OCI-LY7 (cell line): ENCODE results near the gene GRID1.

ENCODE experiments used
- EZH2phosphoT487 ChIP-seq: fragments of 200-600 bp; sonication (generic); IDR thresholded peaks from 2 replicates; pipeline ENCODE4 v1.6.1; 2018; ENCODE audit warnings: low read depth, borderline replicate concordance, mild to moderate bottlenecking, mixed run types, antibody characterized with exemption, low read length, moderate library complexity, mixed read lengths
- TF ChIP-seq, protein P1 (sequence below): fragments of 200-600 bp; sonication (generic); conservative IDR thresholded peaks from 2 replicates; pipeline ENCODE4 v1.5.1; 2014; ENCODE audit warnings: mild to moderate bottlenecking, antibody characterized with exemption, low read length, moderate library complexity, mixed read lengths

DNA sequence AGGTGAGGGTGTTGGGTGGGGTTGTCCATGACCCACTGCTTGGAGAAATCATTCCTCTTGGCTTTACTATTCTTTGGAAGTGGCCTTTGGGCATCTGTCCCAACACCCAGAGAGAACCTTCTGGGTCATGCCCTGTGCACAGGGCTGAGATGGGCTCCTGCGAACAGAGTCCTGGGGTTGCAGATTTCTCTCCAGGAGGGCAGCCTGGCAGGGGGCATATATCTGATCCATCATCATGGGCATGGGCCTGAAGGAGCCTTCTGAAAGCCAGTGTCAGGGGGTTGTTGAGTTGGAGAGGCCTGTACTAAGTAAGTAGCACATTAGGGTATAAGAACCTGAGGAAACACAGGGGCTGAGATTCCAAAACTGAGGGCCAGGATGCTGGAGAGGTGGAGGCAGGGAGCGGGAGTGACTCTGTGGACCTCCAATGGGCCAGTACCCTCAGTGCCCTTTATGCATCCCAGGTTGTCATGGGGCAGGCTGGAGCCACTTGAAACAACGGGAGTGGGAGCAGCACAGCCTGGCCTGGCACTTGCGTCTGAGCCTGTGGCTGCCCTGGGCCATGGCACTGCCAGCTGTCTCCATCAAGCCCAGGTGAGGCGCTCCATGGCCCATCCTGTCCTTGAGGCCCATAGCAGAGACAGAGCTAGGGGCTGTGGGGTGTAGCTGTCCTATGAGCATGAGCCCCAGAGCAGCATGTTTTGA lies 203.7 kb downstream of the GRID1 start:
- TF ChIP-seq, protein P1, sequence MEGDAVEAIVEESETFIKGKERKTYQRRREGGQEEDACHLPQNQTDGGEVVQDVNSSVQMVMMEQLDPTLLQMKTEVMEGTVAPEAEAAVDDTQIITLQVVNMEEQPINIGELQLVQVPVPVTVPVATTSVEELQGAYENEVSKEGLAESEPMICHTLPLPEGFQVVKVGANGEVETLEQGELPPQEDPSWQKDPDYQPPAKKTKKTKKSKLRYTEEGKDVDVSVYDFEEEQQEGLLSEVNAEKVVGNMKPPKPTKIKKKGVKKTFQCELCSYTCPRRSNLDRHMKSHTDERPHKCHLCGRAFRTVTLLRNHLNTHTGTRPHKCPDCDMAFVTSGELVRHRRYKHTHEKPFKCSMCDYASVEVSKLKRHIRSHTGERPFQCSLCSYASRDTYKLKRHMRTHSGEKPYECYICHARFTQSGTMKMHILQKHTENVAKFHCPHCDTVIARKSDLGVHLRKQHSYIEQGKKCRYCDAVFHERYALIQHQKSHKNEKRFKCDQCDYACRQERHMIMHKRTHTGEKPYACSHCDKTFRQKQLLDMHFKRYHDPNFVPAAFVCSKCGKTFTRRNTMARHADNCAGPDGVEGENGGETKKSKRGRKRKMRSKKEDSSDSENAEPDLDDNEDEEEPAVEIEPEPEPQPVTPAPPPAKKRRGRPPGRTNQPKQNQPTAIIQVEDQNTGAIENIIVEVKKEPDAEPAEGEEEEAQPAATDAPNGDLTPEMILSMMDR, result no peak
- TF ChIP-seq EZH2phosphoT487, result no peak
